IMR-90 (cell line): ENCODE measurements around the gene WIPF1. TPM values are rescaled to one million over a fixed set of nuclear protein-coding genes. Genes with fewer than 3 reads are reported as not detected.

Source experiments
- ATAC-seq: fragments of 200-7000 bp; cut with Tn5 transposase; 2 replicates; pipeline ENCODE4 v1.9.1; 2020; ENCODE audit warnings: low read depth, mild to moderate bottlenecking, moderate library complexity
- BruUV-seq: library from RNA; stranded (reverse); fragments of 400-500 nt; replicated peaks from 2 replicates; lab custom pipeline; 2021; lab: Mats Ljungman, UMichigan
- CTCF ChIA-PET: fragments of 300-600 bp; formaldehyde crosslinking; extraction: SDS; loops from one replicate; lab custom pipeline; 2021; ENCODE audit warnings: antibody characterized with exemption; lab: Yijun Ruan, JAX
- POLR2A ChIA-PET: fragments of 300-600 bp; sonication (Branson Sonifier 250); formaldehyde crosslinking; loops from one replicate; lab custom pipeline; 2022; ENCODE audit warnings: antibody characterized with exemption; ENCODE audit not compliant: unreplicated experiment; lab: Charles Lee
- DNase-seq: peaks from one replicate; pipeline ENCODE4 v3.0.0; 2013
- H2AFZ ChIP-seq: replicated peaks from 2 replicates; pipeline ENCODE3; 2013; ENCODE audit warnings: low read length, mild to moderate bottlenecking; ENCODE audit not compliant: poor library complexity
- H2AK5ac ChIP-seq: 2 replicates; pipeline ENCODE4 v1.6.1; 2013; ENCODE audit warnings: low read depth, low read length, inconsistent platforms
- H2AK9ac ChIP-seq: replicated peaks from 2 replicates; pipeline ENCODE3; 2013; ENCODE audit warnings: mild to moderate bottlenecking, low read depth, low read length, moderate library complexity; ENCODE audit not compliant: poor library complexity
- H2BK120ac ChIP-seq: 2 replicates; pipeline ENCODE4 v1.6.1; 2013; ENCODE audit warnings: low read depth, low read length, inconsistent platforms
- H2BK15ac ChIP-seq: 3 replicates; pipeline ENCODE4 v1.6.1; 2013; ENCODE audit warnings: low read depth, low read length, inconsistent platforms
- H2BK20ac ChIP-seq: 2 replicates; pipeline ENCODE4 v1.6.1; 2013; ENCODE audit warnings: low read depth, mild to moderate bottlenecking, inconsistent platforms, low read length, moderate library complexity
- H2BK5ac ChIP-seq: 2 replicates; pipeline ENCODE4 v1.6.1; 2013; ENCODE audit warnings: mild to moderate bottlenecking, low read depth, low read length, inconsistent platforms; ENCODE audit not compliant: poor library complexity, severe bottlenecking
- H3K14ac ChIP-seq: replicated peaks from 2 replicates; pipeline ENCODE4 v1.6.1; 2013; ENCODE audit warnings: low read depth, low read length, inconsistent platforms
- H3K18ac ChIP-seq: 2 replicates; pipeline ENCODE4 v1.6.1; 2013; ENCODE audit warnings: low read depth, low read length, control low read depth
- H3K23ac ChIP-seq: 2 replicates; pipeline ENCODE4 v1.6.1; 2013; ENCODE audit warnings: low read depth, low read length, inconsistent platforms
- H3K27ac ChIP-seq: 2 replicates; pipeline ENCODE4 v1.5.1; 2013; ENCODE audit warnings: mild to moderate bottlenecking, control low read depth, low read length; ENCODE audit not compliant: insufficient read depth
- H3K27me3 ChIP-seq: 2 replicates; pipeline ENCODE4 v1.6.1; 2013; ENCODE audit warnings: low read length; ENCODE audit not compliant: control insufficient read depth, insufficient read depth
- H3K36me3 ChIP-seq: 2 replicates; pipeline ENCODE4 v1.6.1; 2013; ENCODE audit warnings: low read length, mixed read lengths; ENCODE audit not compliant: control insufficient read depth, insufficient read depth
- H3K4ac ChIP-seq: 2 replicates; pipeline ENCODE4 v1.6.1; 2013; ENCODE audit warnings: low read depth, low read length, inconsistent platforms
- H3K4me1 ChIP-seq: 2 replicates; pipeline ENCODE4 v1.6.1; 2013; ENCODE audit warnings: low read length, mixed read lengths; ENCODE audit not compliant: control insufficient read depth, insufficient read depth
- H3K4me2 ChIP-seq: 2 replicates; pipeline ENCODE4 v1.6.1; 2013; ENCODE audit warnings: low read depth, mild to moderate bottlenecking, control low read depth, low read length, moderate library complexity
- H3K4me3 ChIP-seq: 2 replicates; pipeline ENCODE4 v1.5.1; 2013; ENCODE audit warnings: low read depth, mild to moderate bottlenecking, control low read depth, low read length, moderate library complexity; ENCODE audit not compliant: insufficient read depth
- H3K56ac ChIP-seq: 2 replicates; pipeline ENCODE4 v1.6.1; 2013; ENCODE audit warnings: low read length, inconsistent platforms; ENCODE audit not compliant: insufficient read depth; ENCODE audit errors: extremely low read depth
- H3K79me1 ChIP-seq, 2 experiments: 2 replicates each; pipeline ENCODE4 v1.6.1; 2013; ENCODE audit warnings: low read length in 2 of 2, inconsistent platforms in 1 of 2, low read depth in 1 of 2
- H3K9ac ChIP-seq: 2 replicates; pipeline ENCODE4 v1.6.1; 2013; ENCODE audit warnings: low read depth, low read length, control low read depth
- H3K9me1 ChIP-seq: 2 replicates; pipeline ENCODE4 v1.6.1; 2013; ENCODE audit warnings: low read length, inconsistent platforms; ENCODE audit not compliant: insufficient read depth
- H3K9me3 ChIP-seq: 2 replicates; pipeline ENCODE4 v1.6.1; 2013; ENCODE audit warnings: low read length; ENCODE audit not compliant: control insufficient read depth, insufficient read depth
- H4K20me1 ChIP-seq: 2 replicates; pipeline ENCODE4 v1.6.1; 2013; ENCODE audit warnings: low read length, inconsistent platforms; ENCODE audit not compliant: insufficient read depth
- H4K5ac ChIP-seq: 2 replicates; pipeline ENCODE4 v1.6.1; 2013; ENCODE audit warnings: mild to moderate bottlenecking, low read depth, low read length, control low read depth
- H4K8ac ChIP-seq, 2 experiments: 2 replicates each; pipeline ENCODE4 v1.6.1; 2013; ENCODE audit warnings: low read depth in 2 of 2, low read length in 2 of 2, control low read depth in 1 of 2, inconsistent platforms in 1 of 2
- H4K91ac ChIP-seq: 2 replicates; pipeline ENCODE4 v1.6.1; 2013; ENCODE audit warnings: low read depth, low read length, inconsistent platforms; ENCODE audit not compliant: insufficient read depth
- BHLHE40 ChIP-seq: fragments of 150-350 bp; IDR thresholded peaks from 2 replicates; pipeline ENCODE4 v1.6.1; 2016; ENCODE audit warnings: mild to moderate bottlenecking, low read depth, low read length
- CEBPB ChIP-seq: IDR thresholded peaks from 2 replicates; pipeline ENCODE4 v1.6.1; 2012; ENCODE audit warnings: low read depth, low read length, improper control_type of control experiment
- CHD1 ChIP-seq: IDR thresholded peaks from 2 replicates; pipeline ENCODE4 v1.6.1; 2012; ENCODE audit warnings: low read depth, low read length, improper control_type of control experiment
- CTCF ChIP-seq: conservative IDR thresholded peaks from 2 replicates; pipeline ENCODE4 v1.5.1; 2012; ENCODE audit warnings: mild to moderate bottlenecking, low read depth, low read length, improper control_type of control experiment
- FOS ChIP-seq: fragments of 150-350 bp; IDR thresholded peaks from 2 replicates; pipeline ENCODE4 v1.6.1; 2016; ENCODE audit warnings: low read depth, low read length
- MAFK ChIP-seq: IDR thresholded peaks from 2 replicates; pipeline ENCODE4 v1.6.1; 2012; ENCODE audit warnings: low read depth, low read length, improper control_type of control experiment
- MAZ ChIP-seq: IDR thresholded peaks from 2 replicates; pipeline ENCODE4 v1.6.1; 2012; ENCODE audit warnings: low read depth, mild to moderate bottlenecking, low read length, improper control_type of control experiment, moderate library complexity, borderline replicate concordance
- MXI1 ChIP-seq: IDR thresholded peaks from 2 replicates; pipeline ENCODE4 v1.6.1; 2012; ENCODE audit warnings: low read depth, mild to moderate bottlenecking, low read length, moderate library complexity, borderline replicate concordance
- NFE2L2 ChIP-seq: fragments of 150-350 bp; IDR thresholded peaks from 2 replicates; pipeline ENCODE4 v1.6.1; 2016; ENCODE audit warnings: low read depth, mild to moderate bottlenecking, low read length
- POLR2A ChIP-seq: IDR thresholded peaks from 2 replicates; pipeline ENCODE4 v1.6.1; 2012; ENCODE audit warnings: mild to moderate bottlenecking, low read depth, low read length
- RAD21 ChIP-seq: IDR thresholded peaks from 2 replicates; pipeline ENCODE4 v1.6.1; 2012; ENCODE audit warnings: low read length, improper control_type of control experiment
- RCOR1 ChIP-seq: IDR thresholded peaks from 2 replicates; pipeline ENCODE4 v1.6.1; 2012; ENCODE audit warnings: mild to moderate bottlenecking, low read length, improper control_type of control experiment; ENCODE audit not compliant: insufficient replicate concordance
- RFX5 ChIP-seq: IDR thresholded peaks from 2 replicates; pipeline ENCODE4 v1.8.0; 2012; ENCODE audit warnings: low read depth, mild to moderate bottlenecking, low read length, moderate library complexity
- SMC3 ChIP-seq: fragments of 150-350 bp; IDR thresholded peaks from 2 replicates; pipeline ENCODE4 v1.6.1; 2016; ENCODE audit warnings: low read depth, mild to moderate bottlenecking, antibody characterized with exemption, low read length, moderate library complexity
- USF2 ChIP-seq: fragments of 150-350 bp; IDR thresholded peaks from 2 replicates; pipeline ENCODE4 v1.6.1; 2017; ENCODE audit warnings: mild to moderate bottlenecking, antibody characterized with exemption, low read length, low read depth
- WGBS, 2 experiments: methylation state at CpG; one replicate each; pipeline versions ENCODE4 v1.1.5 to v1.1.7; 2013; ENCODE audit warnings: missing lambda C conversion rate in 2 of 2; ENCODE audit not compliant: insufficient read length in 1 of 2; ENCODE audit errors: extremely low coverage in 2 of 2; 5-methylcytosine and 5-hydroxymethylcytosine counted together
- dilution Hi-C: fragments of 300-500 bp; cut with HindIII; formaldehyde crosslinking; loops from one replicate; pipeline ENCODE4 v1.14.3; 2018; ENCODE audit warnings: low sequenced_read_pairs; ENCODE audit not compliant: unreplicated experiment
- in situ Hi-C: fragments of 300-500 bp; cut with MboI; formaldehyde crosslinking; loops from 3 replicates; pipeline ENCODE4 v1.14.3; 2019; ENCODE audit warnings: low sequenced_read_pairs, inconsistent platforms, mixed read lengths
- intact Hi-C: fragments of 100-400 bp; cut with micrococcal nuclease; formaldehyde crosslinking; loops from 2 replicates; pipeline ENCODE4 v1.10.0; 2022
- polyA plus RNA-seq, 3 experiments: library from polyadenylated mRNA; depleted of rRNA; stranded (reverse); fragments of >200 nt; gene quantifications; 2 replicates each; pipeline ENCODE4 v1.2.3, GENCODE V29; 2012; ENCODE audit warnings: low replicate concordance in 1 of 3
- total RNA-seq: library from RNA; depleted of rRNA; stranded (reverse); fragments of >200 nt; gene quantifications from 2 replicates; pipeline ENCODE4 v1.2.3, GENCODE V29; 2012
- TF ChIP-seq, protein P1 (sequence below): fragments of 150-350 bp; IDR thresholded peaks from 2 replicates; pipeline ENCODE4 v1.6.1; 2016; ENCODE audit warnings: low read depth, mild to moderate bottlenecking, low read length, moderate library complexity, borderline replicate concordance

The WIPF1 gene
- total and polyA plus RNA-seq, 2 of the 4 experiments (the other 2 are of a cell fraction): 2.7 to 13.5 TPM

DNA sequence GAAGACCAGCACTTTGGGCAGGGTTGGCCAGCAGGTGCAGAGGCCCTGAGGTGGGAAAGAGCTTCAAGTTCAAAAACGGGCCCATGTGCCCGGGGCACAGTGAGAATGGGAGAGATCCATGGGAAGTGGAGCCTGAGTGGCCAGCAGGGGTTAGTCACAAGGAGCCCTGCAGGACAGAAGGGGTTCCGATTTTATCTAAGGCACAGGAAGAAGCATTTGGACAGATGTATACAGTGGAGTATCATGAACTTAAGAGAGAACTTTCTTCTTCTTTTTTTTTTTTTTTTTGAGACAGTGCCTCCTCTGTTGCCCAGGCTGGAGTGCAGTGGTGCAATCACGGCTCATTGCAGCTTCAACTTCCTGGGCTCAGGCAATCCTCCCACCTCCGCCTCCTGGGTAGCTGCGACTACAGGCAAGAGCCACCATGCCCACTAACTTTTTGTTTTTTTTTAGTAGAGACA, 24.0 kb downstream of the WIPF1 start:
- in situ Hi-C loops: no loop called here
- H3K9ac ChIP-seq: no peak overlapping the region
- no peak overlapping the region for H2BK20ac ChIP-seq
- H4K5ac ChIP-seq: no peak overlapping the region
- TF ChIP-seq MAZ: no peak
- TF ChIP-seq RCOR1: no peak
- no peak for TF ChIP-seq POLR2A
- no peak for TF ChIP-seq RFX5
- TF ChIP-seq CEBPB: no peak
- TF ChIP-seq USF2: no peak
- TF ChIP-seq MXI1: no peak
- no peak for TF ChIP-seq CHD1
- TF ChIP-seq, protein P1, sequence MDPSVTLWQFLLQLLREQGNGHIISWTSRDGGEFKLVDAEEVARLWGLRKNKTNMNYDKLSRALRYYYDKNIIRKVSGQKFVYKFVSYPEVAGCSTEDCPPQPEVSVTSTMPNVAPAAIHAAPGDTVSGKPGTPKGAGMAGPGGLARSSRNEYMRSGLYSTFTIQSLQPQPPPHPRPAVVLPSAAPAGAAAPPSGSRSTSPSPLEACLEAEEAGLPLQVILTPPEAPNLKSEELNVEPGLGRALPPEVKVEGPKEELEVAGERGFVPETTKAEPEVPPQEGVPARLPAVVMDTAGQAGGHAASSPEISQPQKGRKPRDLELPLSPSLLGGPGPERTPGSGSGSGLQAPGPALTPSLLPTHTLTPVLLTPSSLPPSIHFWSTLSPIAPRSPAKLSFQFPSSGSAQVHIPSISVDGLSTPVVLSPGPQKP: no peak
- TF ChIP-seq MAFK: no peak
- TF ChIP-seq RAD21: no peak
- no peak for TF ChIP-seq FOS
- no peak for TF ChIP-seq CTCF
- no peak for TF ChIP-seq BHLHE40
- no peak for TF ChIP-seq NFE2L2
- no peak for TF ChIP-seq SMC3
- no peak overlapping the region for H3K18ac ChIP-seq
- ChIA-PET POLR2A (no interaction called here), CTCF (interaction anchor here (0.7 kb wide), 1 partner anchor 10 kb away, joined by 3 read pairs; no protein-coding TSS in a partner anchor)
- H3K27ac ChIP-seq: no peak overlapping the region
- no CpG with 5 or more reads among the region's 6 CpGs for WGBS, 2 experiments
- H3K14ac ChIP-seq: no peak overlapping the region
- ATAC-seq (no peak), DNase-seq (no peak)
- intact Hi-C loops: no loop called here
- no peak overlapping the region for H2BK15ac ChIP-seq
- no peak overlapping the region for H3K56ac ChIP-seq
- no peak overlapping the region for H2BK5ac ChIP-seq
- no peaks in the 10 kb centered on the region for H3K9me3 ChIP-seq
- H3K4me2 ChIP-seq: no peak overlapping the region
- H3K23ac ChIP-seq: no peak overlapping the region
- H4K8ac ChIP-seq: no peak overlapping the region
- no peak overlapping the region for H2AK5ac ChIP-seq
- H2AFZ ChIP-seq: no peak overlapping the region
- no peaks in the 10 kb centered on the region for H3K27me3 ChIP-seq
- H3K4me3 ChIP-seq: no peak overlapping the region
- H3K4ac ChIP-seq: no peak overlapping the region
- H3K36me3 ChIP-seq: peaks cover 20% of the 10 kb centered on the region
- no peaks in the 10 kb centered on the region for H4K20me1 ChIP-seq
- no peaks in the 10 kb centered on the region; a peak in 1 of 4 replicates for H3K79me1 ChIP-seq
- dilution Hi-C loops: no loop called here
- no peak overlapping the region for H2BK120ac ChIP-seq
- no peak overlapping the region for H2AK9ac ChIP-seq
- no peaks in the 10 kb centered on the region; the same call in 1 of the 2 replicates for H3K4me1 ChIP-seq
- no peak overlapping the region for H4K91ac ChIP-seq
- no peaks in the 10 kb centered on the region for H3K9me1 ChIP-seq
- no TSS peak for BruUV-seq
